GM12875 (cell line): Measurements from ENCODE around the gene FUS.
"Not testable (repeated sequence)": the region's sequence is repeated elsewhere in the genome, so short reads cannot be mapped to it uniquely, and the experiment has no call there.

Experiments used
- H3K4me3 ChIP-seq: one replicate; pipeline ENCODE4 v1.5.1; 2011; ENCODE audit warnings: low read depth, low read length, control low read depth
- CTCF ChIP-seq: IDR thresholded peaks from 2 replicates; pipeline ENCODE4 v1.5.1; 2011; ENCODE audit warnings: low read depth, mild to moderate bottlenecking, control low read depth, inconsistent platforms, low read length, moderate library complexity, borderline replicate concordance; ENCODE audit not compliant: insufficient read depth

Gene FUS

DNA sequence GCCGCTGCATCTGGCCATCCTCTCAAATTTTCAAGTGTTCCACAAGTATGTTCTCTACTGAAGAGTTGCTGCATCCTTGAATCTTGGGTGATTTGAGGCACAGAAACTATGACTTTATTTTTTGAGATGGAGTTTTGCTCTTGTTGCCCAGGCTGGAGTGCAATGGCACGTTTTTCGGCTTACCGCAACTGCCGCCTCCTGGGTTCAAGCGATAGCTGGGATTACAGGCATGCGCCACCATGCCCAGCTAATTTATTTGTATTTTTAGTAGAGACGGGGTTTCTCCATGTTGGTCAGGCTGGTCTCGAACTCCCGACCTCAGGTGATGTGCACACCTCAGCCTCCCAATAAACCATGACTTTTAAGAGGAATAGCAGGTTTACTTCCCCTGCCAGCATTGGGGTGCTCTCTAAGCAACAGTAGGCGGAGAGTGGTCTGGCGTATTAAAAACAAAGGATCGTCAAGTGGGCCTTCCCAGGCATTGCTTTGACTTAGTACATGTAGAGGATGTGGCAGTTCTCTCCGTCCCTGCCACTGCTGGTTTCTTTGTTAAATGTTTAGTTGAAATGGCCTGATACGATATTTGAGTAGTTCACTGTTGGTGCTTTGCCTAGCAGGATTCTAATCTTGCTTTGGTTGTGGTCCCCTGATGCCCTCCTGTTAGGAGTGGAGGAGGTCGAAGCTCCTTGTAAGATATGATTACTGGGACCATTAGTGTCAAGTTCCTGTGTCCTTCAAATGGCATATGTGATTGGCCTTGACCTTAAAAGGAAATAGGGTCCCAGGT is 13.1 kb downstream of the FUS start:
- no peak for TF ChIP-seq CTCF
- no peak overlapping the region for H3K4me3 ChIP-seq

DNA sequence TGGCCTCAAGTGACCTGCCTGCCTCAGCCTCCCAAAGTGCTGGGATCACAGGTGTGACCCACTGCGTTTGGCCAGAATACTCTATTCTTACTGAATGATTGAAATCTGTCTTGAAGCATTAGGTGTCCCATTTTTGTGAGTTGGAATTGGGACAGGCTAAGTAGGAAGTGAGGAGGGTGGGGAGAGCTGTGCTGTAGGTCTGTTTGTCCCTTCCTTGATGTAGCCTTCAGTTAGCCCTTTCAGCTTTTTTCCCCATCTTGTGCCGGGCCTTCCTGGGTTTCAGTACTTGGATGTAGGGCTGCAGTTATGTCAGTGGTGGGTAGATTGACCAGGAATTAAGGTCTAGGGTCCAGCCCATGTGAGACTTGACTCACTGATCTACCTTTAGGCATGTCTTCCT is 13.9 kb downstream of the FUS start:
- no peak overlapping the region for H3K4me3 ChIP-seq
- no peak for TF ChIP-seq CTCF

- no peak overlapping the region for H3K4me3 ChIP-seq
- TF ChIP-seq CTCF, result no peak
Measured at GRCh38 chr16:31194898-31195297, 15.0 kb downstream of the FUS start.

DNA sequence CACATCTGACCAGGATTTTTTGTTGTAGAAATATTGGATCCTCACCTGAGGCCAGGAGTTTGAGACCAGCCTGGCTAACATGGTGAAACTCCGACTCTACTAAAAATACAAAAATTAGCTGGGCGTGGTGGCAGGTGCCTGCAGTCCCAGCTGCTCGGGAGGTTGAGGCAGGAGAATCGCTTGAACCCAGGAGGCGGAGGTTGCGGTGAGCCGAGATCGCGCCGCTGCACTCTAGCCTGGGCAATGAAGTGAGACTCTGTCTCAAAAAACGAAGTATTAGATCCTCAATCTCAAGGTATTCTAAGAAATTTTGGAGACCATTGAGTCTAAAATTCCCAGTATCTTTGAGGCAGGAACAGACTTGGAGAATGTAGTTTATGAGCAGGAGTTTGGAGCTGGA is 15.9 kb downstream of the FUS start:
- H3K4me3 ChIP-seq, result not testable (repeated sequence)

DNA sequence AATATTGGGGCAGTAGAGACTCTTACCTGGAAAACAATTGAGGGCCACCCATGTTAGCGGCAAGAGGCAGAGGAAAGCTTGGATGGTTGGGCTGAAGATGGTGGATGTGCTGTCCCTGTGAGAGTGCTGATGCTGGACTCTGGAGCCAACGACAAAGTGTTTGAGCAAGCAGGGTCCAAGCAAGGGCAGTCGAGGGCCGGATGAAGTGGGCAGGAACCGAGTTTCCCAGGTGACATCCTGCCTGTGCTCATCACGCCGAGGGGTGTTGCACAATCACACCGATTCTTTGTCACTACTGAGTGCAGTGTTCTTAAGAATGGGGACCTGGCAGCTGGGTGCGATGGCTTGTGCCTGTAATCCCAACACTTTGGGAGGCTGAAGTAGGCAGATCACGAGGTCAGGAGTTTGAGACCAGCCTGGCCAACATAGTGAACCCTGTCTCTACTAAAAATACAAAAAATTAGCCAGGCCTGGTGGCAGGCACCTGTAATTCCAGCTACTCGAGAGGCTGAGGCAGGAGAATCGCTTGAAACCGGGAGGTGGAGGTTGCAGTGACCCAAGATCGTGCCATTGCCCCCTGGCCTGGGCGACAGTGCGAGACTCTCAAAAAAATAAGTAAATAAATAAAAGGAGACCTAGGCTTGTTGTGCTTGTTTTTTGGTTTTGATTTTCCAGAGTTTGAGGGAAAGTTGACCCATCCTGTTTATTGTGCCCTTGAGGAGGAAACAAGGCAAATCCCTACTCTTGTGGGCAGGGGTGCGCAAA is 16.6 kb downstream of the FUS start:
- H3K4me3 ChIP-seq, result no peak overlapping the region
- TF ChIP-seq CTCF, result no peak

- H3K4me3 ChIP-seq, result no peak overlapping the region
- no peak for TF ChIP-seq CTCF
Measured at GRCh38 chr16:31198207-31198882, 18.4 kb downstream of the FUS start.

- no peak overlapping the region for H3K4me3 ChIP-seq
- no peak for TF ChIP-seq CTCF
Measured at GRCh38 chr16:31199430-31200041, 19.6 kb downstream of the FUS start.

GRCh38 chr16:31200111-31200510 is 20.2 kb downstream of the FUS start:
- H3K4me3 ChIP-seq, result not testable (repeated sequence)
